HepG2 (cell line): ENCODE measurements around the gene HAGH.

Experiments
- ARNT ChIP-seq: fragments of 450-650 bp; IDR thresholded peaks from 2 replicates; pipeline ENCODE4 v1.6.1; 2017
- MAFF ChIP-seq: IDR thresholded peaks from 2 replicates; pipeline ENCODE4 v1.6.1; 2011; ENCODE audit warnings: low read depth, low read length, improper control_type of control experiment
- SMAD3 ChIP-seq: sonication (generic); formaldehyde crosslinking; IDR thresholded peaks from 2 replicates; pipeline ENCODE4 v1.4.0; 2020; ENCODE audit warnings: missing genetic modification reagents
- SP140L ChIP-seq: sonication (generic); formaldehyde crosslinking; IDR thresholded peaks from 2 replicates; pipeline ENCODE4 v1.4.0; 2020; ENCODE audit warnings: missing genetic modification reagents, borderline replicate concordance
- ZNF33A ChIP-seq: sonication (generic); formaldehyde crosslinking; IDR thresholded peaks from 2 replicates; pipeline ENCODE4 v1.5.1; 2020; ENCODE audit warnings: missing genetic modification reagents, mild to moderate bottlenecking, moderate library complexity, borderline replicate concordance
- ZNF672 ChIP-seq: sonication (generic); formaldehyde crosslinking; IDR thresholded peaks from 2 replicates; pipeline ENCODE4 v1.8.1; 2022; ENCODE audit warnings: missing genetic modification reagents
- TF ChIP-seq, protein P1 (sequence below): sonication (generic); formaldehyde crosslinking; IDR thresholded peaks from 2 replicates; pipeline ENCODE4 v1.8.1; 2023; ENCODE audit warnings: mild to moderate bottlenecking, missing genetic modification reagents
- TF ChIP-seq, protein P2 (sequence below): IDR thresholded peaks from 2 replicates; pipeline ENCODE4 v1.6.1; 2016; ENCODE audit warnings: control low read depth
- TF ChIP-seq, protein P3 (sequence below): sonication (generic); formaldehyde crosslinking; IDR thresholded peaks from 2 replicates; pipeline ENCODE4 v1.8.0; 2022; ENCODE audit warnings: mild to moderate bottlenecking, missing genetic modification reagents, moderate library complexity

DNA sequence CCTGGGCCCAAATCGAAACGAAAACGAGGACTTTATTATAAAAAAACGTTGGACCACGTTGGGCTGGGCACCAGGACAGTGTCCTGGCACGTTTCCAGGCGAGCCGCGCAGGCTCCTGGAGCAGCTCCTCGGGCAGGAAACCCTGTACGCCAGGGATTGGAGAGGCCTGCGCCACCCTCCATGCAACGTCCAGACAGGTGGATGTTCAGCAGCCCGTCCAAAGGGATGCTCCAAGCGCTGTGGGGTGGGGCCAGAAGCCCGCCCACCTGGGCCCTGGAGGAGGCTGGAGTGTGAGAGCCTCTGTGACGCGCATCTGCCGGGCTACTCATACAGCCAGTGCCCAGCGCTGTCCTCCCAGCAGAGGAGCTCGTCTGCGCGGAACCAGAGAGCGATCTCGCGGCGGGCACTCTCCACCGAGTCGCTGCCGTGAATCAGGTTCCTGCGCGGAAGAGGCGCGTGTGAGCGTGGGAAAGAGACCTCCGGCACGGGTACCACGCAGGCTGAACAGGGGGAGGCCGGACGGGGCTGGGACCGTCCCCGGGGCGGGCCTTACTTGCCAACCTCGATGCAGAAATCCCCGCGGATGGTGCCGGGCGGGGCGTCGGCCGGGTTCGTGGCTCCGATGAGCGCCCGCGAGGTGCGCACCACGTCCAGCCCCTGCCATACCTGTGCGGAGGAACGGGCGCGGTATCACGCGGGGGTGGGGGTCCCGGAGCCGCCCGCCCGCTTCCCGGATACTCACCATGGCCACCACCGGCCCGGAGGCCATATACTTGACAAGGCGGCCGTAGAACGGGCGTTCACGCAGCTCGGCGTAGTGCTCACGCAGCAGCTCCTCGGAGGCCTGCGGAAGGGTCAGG, 56.1 kb downstream of the HAGH start:
- TF ChIP-seq SMAD3 (CRISPR knock-in tag) (no peak), ZNF672 (CRISPR knock-in tag) (no peak), SP140L (CRISPR knock-in tag) (no peak), ARNT (no peak), ZNF33A (CRISPR knock-in tag) (no peak), MAFF (no peak)
- TF ChIP-seq, protein P1, sequence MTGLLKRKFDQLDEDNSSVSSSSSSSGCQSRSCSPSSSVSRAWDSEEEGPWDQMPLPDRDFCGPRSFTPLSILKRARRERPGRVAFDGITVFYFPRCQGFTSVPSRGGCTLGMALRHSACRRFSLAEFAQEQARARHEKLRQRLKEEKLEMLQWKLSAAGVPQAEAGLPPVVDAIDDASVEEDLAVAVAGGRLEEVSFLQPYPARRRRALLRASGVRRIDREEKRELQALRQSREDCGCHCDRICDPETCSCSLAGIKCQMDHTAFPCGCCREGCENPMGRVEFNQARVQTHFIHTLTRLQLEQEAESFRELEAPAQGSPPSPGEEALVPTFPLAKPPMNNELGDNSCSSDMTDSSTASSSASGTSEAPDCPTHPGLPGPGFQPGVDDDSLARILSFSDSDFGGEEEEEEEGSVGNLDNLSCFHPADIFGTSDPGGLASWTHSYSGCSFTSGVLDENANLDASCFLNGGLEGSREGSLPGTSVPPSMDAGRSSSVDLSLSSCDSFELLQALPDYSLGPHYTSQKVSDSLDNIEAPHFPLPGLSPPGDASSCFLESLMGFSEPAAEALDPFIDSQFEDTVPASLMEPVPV (CRISPR knock-in tag): 0 out of 2 replicates have a peak, but pooled peaks have one; percentile 26
- TF ChIP-seq, protein P2, sequence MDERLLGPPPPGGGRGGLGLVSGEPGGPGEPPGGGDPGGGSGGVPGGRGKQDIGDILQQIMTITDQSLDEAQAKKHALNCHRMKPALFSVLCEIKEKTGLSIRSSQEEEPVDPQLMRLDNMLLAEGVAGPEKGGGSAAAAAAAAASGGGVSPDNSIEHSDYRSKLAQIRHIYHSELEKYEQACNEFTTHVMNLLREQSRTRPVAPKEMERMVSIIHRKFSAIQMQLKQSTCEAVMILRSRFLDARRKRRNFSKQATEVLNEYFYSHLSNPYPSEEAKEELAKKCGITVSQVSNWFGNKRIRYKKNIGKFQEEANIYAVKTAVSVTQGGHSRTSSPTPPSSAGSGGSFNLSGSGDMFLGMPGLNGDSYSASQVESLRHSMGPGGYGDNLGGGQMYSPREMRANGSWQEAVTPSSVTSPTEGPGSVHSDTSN (CRISPR knock-in tag): no peak
- TF ChIP-seq, protein P3, sequence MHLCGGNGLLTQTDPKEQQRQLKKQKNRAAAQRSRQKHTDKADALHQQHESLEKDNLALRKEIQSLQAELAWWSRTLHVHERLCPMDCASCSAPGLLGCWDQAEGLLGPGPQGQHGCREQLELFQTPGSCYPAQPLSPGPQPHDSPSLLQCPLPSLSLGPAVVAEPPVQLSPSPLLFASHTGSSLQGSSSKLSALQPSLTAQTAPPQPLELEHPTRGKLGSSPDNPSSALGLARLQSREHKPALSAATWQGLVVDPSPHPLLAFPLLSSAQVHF: no peak
